H1 (cell line): Measurements from ENCODE around the gene ASTN2. TPM values are rescaled to one million over a fixed set of nuclear protein-coding genes. Genes with fewer than 3 reads are reported as not detected.

ENCODE experiments used
- CTCF ChIA-PET: fragments of 300-600 bp; sonication (Branson Sonifier 250); formaldehyde crosslinking; loops from one replicate; lab custom pipeline; 2021; ENCODE audit not compliant: partially characterized antibody; lab: Charles Lee
- POLR2A ChIA-PET: fragments of 300-600 bp; sonication (Branson Sonifier 250); formaldehyde crosslinking; loops from one replicate; lab custom pipeline; 2021; ENCODE audit warnings: inconsistent platforms; ENCODE audit not compliant: partially characterized antibody; lab: Charles Lee
- DNase-seq, 2 experiments: peaks; one replicate each; pipeline versions ENCODE4 v3.0.0 to v3.0.0-alpha.2; 2010 to 2022; ENCODE audit warnings: low spot score in 2 of 2, low read depth in 1 of 2, mixed read lengths in 1 of 2
- FAIRE-seq: peaks from 2 replicates; lab custom pipeline; 2011; peaks lifted over from hg19 to GRCh38; lab: Jason Lieb, UNC
- H2AFZ ChIP-seq: 2 replicates; pipeline ENCODE4 v1.8.1; 2012; ENCODE audit warnings: low read length, inconsistent platforms
- H2AK5ac ChIP-seq: 2 replicates; pipeline ENCODE4 v1.6.1; 2013; ENCODE audit warnings: low read depth, low read length
- H2BK120ac ChIP-seq: replicated peaks from 2 replicates; pipeline ENCODE3; 2013; ENCODE audit warnings: low read depth, low read length, inconsistent platforms
- H2BK12ac ChIP-seq: 2 replicates; pipeline ENCODE4 v1.6.1; 2013; ENCODE audit warnings: low read depth, low read length
- H2BK15ac ChIP-seq: 2 replicates; pipeline ENCODE4 v1.6.1; 2013; ENCODE audit warnings: low read length
- H2BK20ac ChIP-seq: 2 replicates; pipeline ENCODE4 v1.6.1; 2013; ENCODE audit warnings: low read length
- H2BK5ac ChIP-seq: 2 replicates; pipeline ENCODE4 v1.6.1; 2013; ENCODE audit warnings: low read depth, low read length
- H3K14ac ChIP-seq: 2 replicates; pipeline ENCODE4 v1.6.1; 2013; ENCODE audit warnings: inconsistent platforms; ENCODE audit not compliant: insufficient read length
- H3K18ac ChIP-seq: 2 replicates; pipeline ENCODE4 v1.6.1; 2013; ENCODE audit warnings: low read length; ENCODE audit errors: extremely low read depth
- H3K23ac ChIP-seq: 2 replicates; pipeline ENCODE4 v1.6.1; 2013; ENCODE audit warnings: inconsistent platforms; ENCODE audit not compliant: insufficient read length
- H3K23me2 ChIP-seq: 2 replicates; pipeline ENCODE4 v1.6.1; 2013; ENCODE audit warnings: low read depth, low read length
- H3K27ac ChIP-seq: 2 replicates; pipeline ENCODE4 v1.6.1; 2011; ENCODE audit warnings: low read depth, low read length, inconsistent platforms
- H3K27me3 ChIP-seq, 4 experiments: replicated peaks in 1 of 4; 1 replicate in 1 of 4; 2 replicates in 3 of 4; pipeline versions ENCODE4 v1.6.1 to v1.8.1; 2011 to 2013; ENCODE audit warnings: low read length in 3 of 4, mild to moderate bottlenecking in 3 of 4, inconsistent platforms in 2 of 4, mixed read lengths in 2 of 4, moderate library complexity in 1 of 4; ENCODE audit not compliant: control insufficient read depth in 3 of 4, insufficient read depth in 3 of 4; ENCODE audit errors: extremely low read depth in 1 of 4
- H3K36me3 ChIP-seq, 4 experiments: 2 replicates each; pipeline versions ENCODE4 v1.6.1 to v1.8.1; 2011 to 2013; ENCODE audit warnings: mild to moderate bottlenecking in 4 of 4, low read length in 3 of 4, moderate library complexity in 2 of 4, control low read depth in 1 of 4, inconsistent platforms in 1 of 4; ENCODE audit not compliant: insufficient read depth in 4 of 4, control insufficient read depth in 2 of 4
- H3K4ac ChIP-seq: replicated peaks from 2 replicates; pipeline ENCODE3; 2013; ENCODE audit warnings: low read length, low read depth, mixed read lengths, inconsistent platforms; ENCODE audit not compliant: insufficient read length
- H3K4me1 ChIP-seq, 4 experiments: replicated peaks in 1 of 4; 1 replicate in 1 of 4; 2 replicates in 3 of 4; pipeline versions ENCODE4 v1.6.1 to v1.8.1; 2011 to 2013; ENCODE audit warnings: low read length in 3 of 4, inconsistent platforms in 2 of 4, mixed read lengths in 1 of 4; ENCODE audit not compliant: insufficient read depth in 4 of 4, control insufficient read depth in 3 of 4
- H3K4me2 ChIP-seq, 2 experiments: 2 replicates each; pipeline versions ENCODE4 v1.6.1 to v1.8.1; 2011 to 2013; ENCODE audit warnings: low read depth in 2 of 2, low read length in 2 of 2, control low read depth in 1 of 2, inconsistent platforms in 1 of 2, mild to moderate bottlenecking in 1 of 2; ENCODE audit not compliant: insufficient read depth in 1 of 2
- H3K4me3 ChIP-seq, 4 experiments: fragments of 200-600, 300-600 bp in 1 of 4; sonication (generic), shearing (Covaris generic), sonication (Bioruptor Twin) in 1 of 4; 2 replicates each; pipeline versions ENCODE4 v1.5.1 to v1.8.1; 2011 to 2016; ENCODE audit warnings: low read length in 4 of 4, low read depth in 3 of 4, control low read depth in 2 of 4, inconsistent platforms in 2 of 4, mild to moderate bottlenecking in 2 of 4, mixed read lengths in 1 of 4, moderate library complexity in 1 of 4; ENCODE audit not compliant: insufficient read depth in 2 of 4; ENCODE audit errors: extremely low read depth in 1 of 4
- H3K56ac ChIP-seq: replicated peaks from 2 replicates; pipeline ENCODE3; 2013; ENCODE audit warnings: low read depth, mild to moderate bottlenecking, mixed read lengths, low read length, inconsistent platforms; ENCODE audit not compliant: insufficient read length
- H3K79me1 ChIP-seq: 2 replicates; pipeline ENCODE4 v1.6.1; 2013; ENCODE audit warnings: low read depth, low read length, control low read depth
- H3K79me2 ChIP-seq, 2 experiments: 2 replicates each; pipeline versions ENCODE4 v1.6.1 to v1.8.1; 2012 to 2013; ENCODE audit warnings: low read length in 2 of 2, mild to moderate bottlenecking in 2 of 2, inconsistent platforms in 1 of 2; ENCODE audit not compliant: insufficient read depth in 2 of 2, control insufficient read depth in 1 of 2
- H3K9ac ChIP-seq, 4 experiments: replicated peaks in 1 of 4; 1 replicate in 1 of 4; 2 replicates in 3 of 4; pipeline versions ENCODE4 v1.6.1 to v1.8.1; 2011 to 2013; ENCODE audit warnings: low read depth in 3 of 4, low read length in 3 of 4, control low read depth in 2 of 4, mild to moderate bottlenecking in 2 of 4, moderate library complexity in 2 of 4, inconsistent platforms in 1 of 4; ENCODE audit errors: extremely low read depth in 1 of 4
- H3K9me3 ChIP-seq, 2 experiments: 2 replicates each; pipeline versions ENCODE4 v1.6.1 to v1.8.1; 2012 to 2013; ENCODE audit warnings: mild to moderate bottlenecking in 2 of 2, moderate library complexity in 2 of 2, control low read depth in 1 of 2, inconsistent platforms in 1 of 2, low read depth in 1 of 2, low read length in 1 of 2, mixed read lengths in 1 of 2; ENCODE audit not compliant: insufficient read depth in 2 of 2
- H4K20me1 ChIP-seq, 2 experiments: replicated peaks in 1 of 2; 2 replicates each; pipeline versions ENCODE3 to v1.8.1; 2011 to 2013; ENCODE audit warnings: inconsistent platforms in 2 of 2, low read length in 2 of 2, mild to moderate bottlenecking in 1 of 2; ENCODE audit not compliant: insufficient read depth in 2 of 2, control insufficient read depth in 1 of 2
- H4K5ac ChIP-seq: 2 replicates; pipeline ENCODE4 v1.6.1; 2013; ENCODE audit warnings: low read length, low read depth, mixed read lengths, inconsistent platforms; ENCODE audit not compliant: insufficient read length
- H4K8ac ChIP-seq: 2 replicates; pipeline ENCODE4 v1.8.0; 2013; ENCODE audit warnings: mild to moderate bottlenecking, moderate library complexity, low read length, inconsistent platforms; ENCODE audit not compliant: insufficient read depth; ENCODE audit errors: extremely low read depth
- H4K91ac ChIP-seq: replicated peaks from 2 replicates; pipeline ENCODE3; 2013; ENCODE audit warnings: low read length, mixed read lengths, inconsistent platforms; ENCODE audit not compliant: insufficient read length
- BRCA1 ChIP-seq: IDR thresholded peaks from 2 replicates; pipeline ENCODE4 v1.6.1; 2012; ENCODE audit warnings: low read depth, low read length, improper control_type of control experiment
- CBX5 ChIP-seq: fragments of 300-800, 300-1000 bp; sonication (generic); IDR thresholded peaks from 2 replicates; pipeline ENCODE4 v1.7.1; 2016; ENCODE audit warnings: antibody characterized with exemption, low read length, low read depth
- CTCF ChIP-seq, 3 experiments: IDR thresholded peaks; 1 replicate in 2 of 3; 2 replicates in 1 of 3; pipeline versions ENCODE4 v1.5.1 to v1.6.1; 2011; ENCODE audit warnings: low read length in 3 of 3, mild to moderate bottlenecking in 3 of 3, inconsistent platforms in 2 of 3, low read depth in 1 of 3, moderate library complexity in 1 of 3; ENCODE audit not compliant: insufficient read depth in 1 of 3; ENCODE audit errors: control extremely low read depth in 1 of 3
- KDM4A ChIP-seq: IDR thresholded peaks from one replicate; pipeline ENCODE4 v1.7.1; 2012; ENCODE audit warnings: low read depth, mild to moderate bottlenecking, moderate library complexity, low read length, inconsistent platforms; ENCODE audit not compliant: severe bottlenecking
- PHF8 ChIP-seq: fragments of 200-600 bp; sonication (generic); conservative IDR thresholded peaks from 2 replicates; pipeline ENCODE4 v1.7.1; 2012; ENCODE audit warnings: low read depth, mild to moderate bottlenecking, inconsistent platforms, low read length, moderate library complexity
- RFX5 ChIP-seq: IDR thresholded peaks from 2 replicates; pipeline ENCODE4 v1.6.1; 2011; ENCODE audit warnings: low read depth, low read length, improper control_type of control experiment, borderline replicate concordance
- RNF2 ChIP-seq: fragments of 200-900, 300-1000 bp; sonication (generic); IDR thresholded peaks from 2 replicates; pipeline ENCODE4 v1.7.1; 2016; ENCODE audit warnings: borderline replicate concordance, low read depth, mild to moderate bottlenecking, antibody characterized with exemption, low read length; ENCODE audit not compliant: poor library complexity, severe bottlenecking; ENCODE audit errors: missing control alignments
- SP4 ChIP-seq: IDR thresholded peaks from 2 replicates; pipeline ENCODE4 v1.6.1; 2012; ENCODE audit warnings: low read length, inconsistent platforms
- SRF ChIP-seq: IDR thresholded peaks from 2 replicates; pipeline ENCODE4 v1.6.1; 2011; ENCODE audit warnings: mild to moderate bottlenecking, low read depth, low read length, moderate library complexity
- YY1 ChIP-seq: IDR thresholded peaks from 2 replicates; pipeline ENCODE4 v1.6.1; 2011; ENCODE audit warnings: low read depth, mild to moderate bottlenecking, low read length
- WGBS, 2 experiments: shearing (Covaris generic) in 1 of 2; methylation state at CpG; one replicate each; pipeline versions ENCODE4 v1.1.6 to v1.1.7; 2013 to 2015; ENCODE audit warnings: low lambda C conversion rate in 2 of 2, mixed read lengths in 2 of 2, inconsistent platforms in 1 of 2, low coverage in 1 of 2, missing lambda C conversion rate in 1 of 2; ENCODE audit not compliant: insufficient replicate concordance in 2 of 2, insufficient coverage in 1 of 2, insufficient read length in 1 of 2; ENCODE audit errors: extremely low coverage in 1 of 2, missing lambda C conversion rate in 1 of 2; 5-methylcytosine and 5-hydroxymethylcytosine counted together
- polyA plus RNA-seq, 7 experiments: library from polyadenylated mRNA; depleted of rRNA in 3 of 7; stranded (reverse) in 5 of 7; unstranded in 2 of 7; fragments of >200 nt in 5 of 7; fragments of 200-250 nt in 2 of 7; gene quantifications; 1 replicate in 5 of 7; 2 replicates in 1 of 7; 4 replicates in 1 of 7; pipeline versions ENCODE4 v1.2.1 to v1.2.3, GENCODE V29; 2011 to 2013; ENCODE audit warnings: missing spikeins in 2 of 7, mixed read lengths in 2 of 7
- total RNA-seq: library from RNA; stranded (reverse); fragmentation: NEBNext Ultra II Directional; extraction: Animal tissue kit (Norgen Biotek cat#: 25700); gene quantifications from 2 replicates; pipeline ENCODE4 v1.2.1, GENCODE V29; 2021

The ASTN2 gene
- total and polyA plus RNA-seq, 2 of the 8 experiments (the other 6 are each of a cell fraction or from before 2014, with no cell fraction given), result 8.2 to 13.7 TPM

- no peak overlapping the region for H3K23ac ChIP-seq
- no peaks in the 10 kb centered on the region for H3K36me3 ChIP-seq
- H3K27ac ChIP-seq, result no peak overlapping the region
- no peaks in the 10 kb centered on the region for H3K79me1 ChIP-seq
- ChIA-PET POLR2A (interaction anchor here (2.0 kb wide), 1 partner anchor 22 kb away, joined by 4 read pairs; no protein-coding TSS in a partner anchor), CTCF (interaction anchor here (0.6 to 5.2 kb wide), 18 partner anchors 9 to 900 kb away, joined by 3 to 51 read pairs (median 3); partner anchors contain the start of gene PAPPA)
- FAIRE-seq, result no peak
- H2AFZ ChIP-seq, result no peak overlapping the region
- H2BK120ac ChIP-seq, result no peak overlapping the region
- H3K79me2 ChIP-seq, result no peaks in the 10 kb centered on the region
- no peak overlapping the region for H3K4me3 ChIP-seq
- no peaks in the 10 kb centered on the region for H3K9me3 ChIP-seq
- no peak overlapping the region for H3K18ac ChIP-seq
- no peaks in the 10 kb centered on the region for H4K20me1 ChIP-seq
- no peak overlapping the region for H3K14ac ChIP-seq
- H3K56ac ChIP-seq, result no peak overlapping the region
- no peak overlapping the region for H2AK5ac ChIP-seq
- no peak overlapping the region for H2BK5ac ChIP-seq
- peaks cover 0 to 4% (median 3%) of the 10 kb centered on the region in 4 experiments; a peak in 2 of 7 replicates for H3K4me1 ChIP-seq
- H4K8ac ChIP-seq, result no peak overlapping the region
- H2BK12ac ChIP-seq, result no peak overlapping the region
- H3K23me2 ChIP-seq, result no peaks in the 10 kb centered on the region
- H3K4ac ChIP-seq, result no peak overlapping the region
- H3K27me3 ChIP-seq, result no peaks in the 10 kb centered on the region
- WGBS, 2 experiments, result 67% methylated on average over 8 of the region's 8 CpGs; no CpG with 5 or more reads in 1 of the 2 experiments
- H2BK15ac ChIP-seq, result no peak overlapping the region
- H4K5ac ChIP-seq, result no peak overlapping the region
- no peak overlapping the region for H4K91ac ChIP-seq
- H3K4me2 ChIP-seq, result no peak overlapping the region
- no peak for DNase-seq
- H3K9ac ChIP-seq, result no peak overlapping the region
- H2BK20ac ChIP-seq, result no peak overlapping the region
- no peak for TF ChIP-seq SRF
- TF ChIP-seq PHF8, result no peak
- no peak for TF ChIP-seq CTCF (IDR thresholded peaks at IDR 0.05; ENCODE audit: control extremely low read depth in 1 of 3, insufficient read depth in 1 of 3, low read depth in 1 of 3, low read length in 3 of 3)
- no peak for TF ChIP-seq RFX5
- TF ChIP-seq YY1, result no peak
- no peak for TF ChIP-seq CBX5
- TF ChIP-seq RNF2, result no peak
- no peak for TF ChIP-seq SP4
- TF ChIP-seq BRCA1, result no peak
- no peak for TF ChIP-seq KDM4A
These were observed 921.5 kb downstream of the ASTN2 start for GRCh38 chr9:116493183-116493860.
